AG10803 (cell line): ENCODE measurements around the gene PET100.
A peak's percentile ranks its signal among the peaks of the same experiment; 100 is the strongest.

Experiments used
- DNase-seq: peaks from one replicate; pipeline ENCODE4 v3.0.0; 2010; ENCODE audit warnings: low read depth
- H3K4me3 ChIP-seq: 2 replicates; pipeline ENCODE4 v1.5.1; 2011; ENCODE audit warnings: mild to moderate bottlenecking, low read length, control low read depth
- CTCF ChIP-seq: conservative IDR thresholded peaks from 2 replicates; pipeline ENCODE4 v1.5.1; 2011; ENCODE audit warnings: mild to moderate bottlenecking, low read length, control low read depth, inconsistent platforms

Gene PET100

GRCh38 chr19:7676376-7676775 is 46.8 kb downstream of the PET100 start:
- no peak overlapping the region for H3K4me3 ChIP-seq
- no peak for DNase-seq

GRCh38 chr19:7676854-7677253 is 47.3 kb downstream of the PET100 start, which contains the start of gene MCEMP1:
Gene MCEMP1 (plus strand): TSS chr19:7677090. CDS start chr19:7677121, 31 bp downstream.
- no peak for DNase-seq
- H3K4me3 ChIP-seq = no peak within 1 kb of the TSS
- TF ChIP-seq CTCF = no peak

More at GRCh38 chr19:7676376-7676775, 46.8 kb downstream of the PET100 start:
- TF ChIP-seq CTCF = no peak

GRCh38 chr19:7677669-7678311 is 48.2 kb downstream of the PET100 start:
- DNase-seq = no peak
- no peak for TF ChIP-seq CTCF
- no peak overlapping the region for H3K4me3 ChIP-seq

- TF ChIP-seq CTCF = no peak
- no peak for DNase-seq
- H3K4me3 ChIP-seq = no peak overlapping the region
Measured at GRCh38 chr19:7678971-7679751, 49.6 kb downstream of the PET100 start.

- no peak for TF ChIP-seq CTCF
- DNase-seq = no peak
- peak overlapping the region; percentile 43 for H3K4me3 ChIP-seq
Measured at GRCh38 chr19:7679771-7680605, 50.4 kb downstream of the PET100 start.

- H3K4me3 ChIP-seq = peak within 1 kb of the TSS; percentile 93
- TF ChIP-seq CTCF = peak; percentile 39; the same call in 1 of the 2 replicates
- DNase-seq = peak; percentile 67
Measured at GRCh38 chr19:7680606-7681339, 51.2 kb downstream of the PET100 start, which contains the start of gene TRAPPC5. Gene TRAPPC5 (plus strand): TSS chr19:7680833. CDS start chr19:7682254, 1,421 bp downstream.
